GM23338 (cell line): ENCODE data around the gene CD164. TPM values are rescaled to one million over a fixed set of nuclear protein-coding genes. Genes with fewer than 3 reads are reported as not detected.

Experiments
- ATAC-seq: fragments of 200-7000 bp; cut with Tn5 transposase; 3 replicates; pipeline ENCODE4 v1.9.1; 2020
- DNase-seq: peaks from one replicate; pipeline ENCODE4 v3.0.0-alpha.2; 2015; ENCODE audit warnings: low spot score
- H2AFZ ChIP-seq: fragments of 200-600 bp; sonication (generic); 2 replicates; pipeline ENCODE4 v1.8.0; 2016; ENCODE audit warnings: antibody characterized with exemption, mild to moderate bottlenecking, moderate library complexity
- H3F3A ChIP-seq: fragments of 200-600 bp; sonication (generic); replicated peaks from 2 replicates; pipeline ENCODE4 v1.8.0; 2017; ENCODE audit warnings: antibody characterized with exemption, mixed run types, low read depth
- H3K27ac ChIP-seq: fragments of 200-600 bp; sonication (generic); 2 replicates; pipeline ENCODE4 v1.6.1; 2016; ENCODE audit warnings: low read depth
- H3K27me3 ChIP-seq: fragments of 200-600 bp; sonication (generic); 2 replicates; pipeline ENCODE4 v1.8.0; 2016; ENCODE audit warnings: mild to moderate bottlenecking, mixed run types, moderate library complexity; ENCODE audit not compliant: insufficient read depth
- H3K36me3 ChIP-seq: fragments of 200-600 bp; sonication (generic); 2 replicates; pipeline ENCODE4 v1.8.0; 2016; ENCODE audit warnings: mild to moderate bottlenecking; ENCODE audit not compliant: insufficient read depth
- H3K4me1 ChIP-seq: fragments of 200-600 bp; sonication (generic); 2 replicates; pipeline ENCODE4 v1.8.0; 2016; ENCODE audit warnings: mild to moderate bottlenecking, moderate library complexity; ENCODE audit not compliant: insufficient read depth
- H3K4me2 ChIP-seq: fragments of 200-600 bp; sonication (generic); 2 replicates; pipeline ENCODE4 v1.7.1; 2017; ENCODE audit warnings: mixed run types
- H3K4me3 ChIP-seq: fragments of 200-600 bp; sonication (generic); 2 replicates; pipeline ENCODE4 v1.6.1; 2016; ENCODE audit warnings: mixed run types
- H3K79me2 ChIP-seq: fragments of 200-600 bp; sonication (generic); replicated peaks from 2 replicates; pipeline ENCODE4 v1.8.0; 2017; ENCODE audit warnings: mild to moderate bottlenecking; ENCODE audit not compliant: insufficient read depth
- H3K9me2 ChIP-seq: fragments of 200-600 bp; sonication (generic); 2 replicates; pipeline ENCODE4 v1.8.0; 2017; ENCODE audit not compliant: insufficient read depth
- H4K20me1 ChIP-seq: fragments of 200-600 bp; sonication (generic); replicated peaks from 2 replicates; pipeline ENCODE4 v1.8.0; 2017; ENCODE audit warnings: mild to moderate bottlenecking; ENCODE audit not compliant: insufficient read depth
- H3K27ac Mint-ChIP-seq: 2 replicates; pipeline ENCODE4 v1.8.0; 2020; ENCODE audit warnings: inconsistent platforms, mild to moderate bottlenecking, moderate library complexity, mixed read lengths
- H3K27me3 Mint-ChIP-seq: 3 replicates; pipeline ENCODE4 v1.8.0; 2022; ENCODE audit warnings: low read depth, mild to moderate bottlenecking, moderate library complexity, mixed read lengths, inconsistent platforms; ENCODE audit not compliant: insufficient read depth, poor library complexity
- H3K36me3 Mint-ChIP-seq: 3 replicates; pipeline ENCODE4 v1.8.0; 2021; ENCODE audit warnings: low read depth, mild to moderate bottlenecking, inconsistent platforms, moderate library complexity, mixed read lengths
- H3K4me1 Mint-ChIP-seq: 3 replicates; pipeline ENCODE4 v1.8.0; 2020; ENCODE audit warnings: mild to moderate bottlenecking, inconsistent platforms, mixed read lengths
- H3K4me3 Mint-ChIP-seq: 3 replicates; pipeline ENCODE4 v1.8.0; 2021; ENCODE audit warnings: moderate library complexity, mild to moderate bottlenecking, inconsistent platforms, mixed read lengths
- H3K9me3 Mint-ChIP-seq: 3 replicates; pipeline ENCODE4 v1.8.0; 2020; ENCODE audit warnings: moderate library complexity, mild to moderate bottlenecking, inconsistent platforms, mixed read lengths
- CREB1 ChIP-seq: fragments of 250-450 bp; sonication (Bioruptor Pico); IDR thresholded peaks from 2 replicates; pipeline ENCODE4 v1.5.0; 2020; ENCODE audit warnings: low read depth, mild to moderate bottlenecking, moderate library complexity
- ETS1 ChIP-seq: IDR thresholded peaks from 2 replicates; pipeline ENCODE4 v1.6.1; 2016; ENCODE audit warnings: antibody characterized with exemption
- EZH2 ChIP-seq: fragments of 200-600 bp; sonication (generic); IDR thresholded peaks from one replicate; pipeline ENCODE4 v1.8.0; 2017; ENCODE audit warnings: antibody characterized with exemption, mild to moderate bottlenecking, low read depth; ENCODE audit not compliant: unreplicated experiment
- EZH2phosphoT487 ChIP-seq: fragments of 200-600 bp; sonication (generic); IDR thresholded peaks from one replicate; pipeline ENCODE4 v1.8.1; 2018; ENCODE audit warnings: antibody characterized with exemption; ENCODE audit not compliant: unreplicated experiment
- JUNB ChIP-seq: IDR thresholded peaks from one replicate; pipeline ENCODE4 v1.6.1; 2016; ENCODE audit warnings: antibody characterized with exemption; ENCODE audit not compliant: unreplicated experiment
- NANOG ChIP-seq: IDR thresholded peaks from 2 replicates; pipeline ENCODE4 v1.6.1; 2016; ENCODE audit warnings: antibody characterized with exemption, borderline replicate concordance
- POLR2AphosphoS5 ChIP-seq: IDR thresholded peaks from 2 replicates; pipeline ENCODE4 v1.6.1; 2016; ENCODE audit warnings: antibody characterized with exemption, low read depth
- REST ChIP-seq: IDR thresholded peaks from one replicate; pipeline ENCODE4 v1.6.1; 2018; ENCODE audit warnings: antibody characterized with exemption; ENCODE audit not compliant: unreplicated experiment
- STAT1 ChIP-seq: IDR thresholded peaks from one replicate; pipeline ENCODE4 v1.6.1; 2016; ENCODE audit warnings: antibody characterized with exemption; ENCODE audit not compliant: unreplicated experiment
- ZNF114 ChIP-seq: fragments of 250-450 bp; sonication (Bioruptor Pico); IDR thresholded peaks from 2 replicates; pipeline ENCODE4 v1.5.0; 2020; ENCODE audit warnings: mild to moderate bottlenecking, moderate library complexity
- ZNF331 ChIP-seq: fragments of 250-450 bp; sonication (Bioruptor Pico); IDR thresholded peaks from 2 replicates; pipeline ENCODE4 v1.5.0; 2020; ENCODE audit warnings: low read depth, mild to moderate bottlenecking, moderate library complexity
- ZNF462 ChIP-seq: fragments of 250-450 bp; sonication (Bioruptor Pico); IDR thresholded peaks from 2 replicates; pipeline ENCODE4 v1.5.0; 2020; ENCODE audit warnings: mild to moderate bottlenecking, moderate library complexity
- polyA plus RNA-seq: library from polyadenylated mRNA; unstranded; fragments of >200 nt; fragmentation: Nextera tagmentation; extraction: Ambion mirVana; gene quantifications from 2 replicates; pipeline ENCODE4 v1.2.1, GENCODE V29; 2016
- total RNA-seq: library from RNA; depleted of rRNA; stranded (reverse); fragments of >200 nt; shearing (Covaris generic); gene quantifications from 2 replicates; pipeline ENCODE4 v1.2.3, GENCODE V29; 2014
- TF ChIP-seq, protein P1 (sequence below), 2 experiments: fragments of 200-600 bp in 1 of 2; sonication (generic) in 1 of 2; conservative IDR thresholded peaks; 2 replicates each; pipeline versions ENCODE4 v1.5.1 to v1.6.1; 2016 to 2017; ENCODE audit warnings: antibody characterized with exemption in 2 of 2, low read depth in 2 of 2, mild to moderate bottlenecking in 2 of 2, moderate library complexity in 1 of 2

Gene CD164
- total and polyA plus RNA-seq, 2 experiments from 2014 or later: 81.0 to 83.8 TPM

DNA sequence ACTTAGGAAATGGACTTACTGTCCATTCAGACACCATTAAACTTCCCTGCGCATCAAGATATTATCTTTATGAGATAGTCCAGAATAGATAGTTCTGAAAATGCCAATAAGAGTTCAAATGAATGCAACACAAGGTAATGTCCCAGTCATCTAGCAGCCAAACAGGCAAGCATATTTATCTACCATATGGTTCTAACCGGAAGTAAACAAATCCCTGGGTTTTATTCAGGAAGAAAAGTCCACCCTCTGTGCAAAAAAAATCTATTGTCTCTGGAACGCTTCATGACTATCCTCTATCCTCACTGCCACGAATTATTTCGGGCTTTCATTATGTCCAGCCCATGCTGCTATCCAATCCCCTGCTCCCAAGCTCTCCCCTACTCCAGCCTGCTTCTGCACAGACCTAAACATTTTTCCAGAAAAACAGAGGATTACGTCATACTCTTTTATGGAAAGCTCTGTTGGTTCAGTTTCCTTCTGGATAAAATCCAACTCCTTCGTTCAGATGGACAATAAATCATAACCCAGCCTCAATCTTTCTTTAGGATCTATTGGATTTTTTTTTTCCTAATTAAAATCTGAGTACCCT is 46.7 kb upstream of the CD164 start:
- Histone ChIP-seq H3K36me3 (no peaks in the 10 kb centered on the region), H3K27me3 (no peaks in the 10 kb centered on the region), H3K4me2 (no peak overlapping the region), H3K79me2 (no peaks in the 10 kb centered on the region), H4K20me1 (no peaks in the 10 kb centered on the region), H3K9me2 (peaks cover 5% of the 10 kb centered on the region; the same call in 1 of the 2 replicates), H3K4me3 (no peak overlapping the region), H3K4me1 (no peaks in the 10 kb centered on the region), H2AFZ (no peak overlapping the region), H3F3A (no peaks in the 10 kb centered on the region), H3K27ac (no peak overlapping the region)
- Mint-ChIP-seq H3K4me3 (no peak overlapping the region; the same call in 2 of the 3 replicates), H3K27me3 (no peaks in the 10 kb centered on the region), H3K4me1 (no peaks in the 10 kb centered on the region), H3K27ac (no peak overlapping the region), H3K36me3 (no peaks in the 10 kb centered on the region), H3K9me3 (no peaks in the 10 kb centered on the region)
- TF ChIP-seq EZH2phosphoT487 (no peak), ZNF114 (CRISPR knock-in tag) (no peak), JUNB (no peak), ZNF331 (CRISPR knock-in tag) (no peak), CREB1 (no peak), EZH2 (no peak), ETS1 (no peak), STAT1 (no peak), REST (no peak), NANOG (no peak), POLR2AphosphoS5 (no peak), ZNF462 (CRISPR knock-in tag) (no peak)
- TF ChIP-seq, protein P1, sequence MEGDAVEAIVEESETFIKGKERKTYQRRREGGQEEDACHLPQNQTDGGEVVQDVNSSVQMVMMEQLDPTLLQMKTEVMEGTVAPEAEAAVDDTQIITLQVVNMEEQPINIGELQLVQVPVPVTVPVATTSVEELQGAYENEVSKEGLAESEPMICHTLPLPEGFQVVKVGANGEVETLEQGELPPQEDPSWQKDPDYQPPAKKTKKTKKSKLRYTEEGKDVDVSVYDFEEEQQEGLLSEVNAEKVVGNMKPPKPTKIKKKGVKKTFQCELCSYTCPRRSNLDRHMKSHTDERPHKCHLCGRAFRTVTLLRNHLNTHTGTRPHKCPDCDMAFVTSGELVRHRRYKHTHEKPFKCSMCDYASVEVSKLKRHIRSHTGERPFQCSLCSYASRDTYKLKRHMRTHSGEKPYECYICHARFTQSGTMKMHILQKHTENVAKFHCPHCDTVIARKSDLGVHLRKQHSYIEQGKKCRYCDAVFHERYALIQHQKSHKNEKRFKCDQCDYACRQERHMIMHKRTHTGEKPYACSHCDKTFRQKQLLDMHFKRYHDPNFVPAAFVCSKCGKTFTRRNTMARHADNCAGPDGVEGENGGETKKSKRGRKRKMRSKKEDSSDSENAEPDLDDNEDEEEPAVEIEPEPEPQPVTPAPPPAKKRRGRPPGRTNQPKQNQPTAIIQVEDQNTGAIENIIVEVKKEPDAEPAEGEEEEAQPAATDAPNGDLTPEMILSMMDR (conservative IDR thresholded peaks at IDR 0.05; ENCODE audit: low read depth in 2 of 2): no peak
- ATAC-seq (no peak), DNase-seq (no peak)
